22Rv1 (cell line): Measurements from ENCODE around the gene CEACAM1.

Source experiments
- H3K27ac ChIP-seq: fragments of 450-650 bp; 2 replicates; pipeline ENCODE4 v1.5.1; 2017
- ZFX ChIP-seq: fragments of 450-650 bp; IDR thresholded peaks from 2 replicates; pipeline ENCODE4 v1.6.1; 2017; ENCODE audit warnings: antibody characterized with exemption, borderline replicate concordance
- TF ChIP-seq, protein P1 (sequence below): fragments of 450-650 bp; IDR thresholded peaks from 2 replicates; pipeline ENCODE4 v1.5.1; 2017; ENCODE audit warnings: mild to moderate bottlenecking

Gene CEACAM1

DNA sequence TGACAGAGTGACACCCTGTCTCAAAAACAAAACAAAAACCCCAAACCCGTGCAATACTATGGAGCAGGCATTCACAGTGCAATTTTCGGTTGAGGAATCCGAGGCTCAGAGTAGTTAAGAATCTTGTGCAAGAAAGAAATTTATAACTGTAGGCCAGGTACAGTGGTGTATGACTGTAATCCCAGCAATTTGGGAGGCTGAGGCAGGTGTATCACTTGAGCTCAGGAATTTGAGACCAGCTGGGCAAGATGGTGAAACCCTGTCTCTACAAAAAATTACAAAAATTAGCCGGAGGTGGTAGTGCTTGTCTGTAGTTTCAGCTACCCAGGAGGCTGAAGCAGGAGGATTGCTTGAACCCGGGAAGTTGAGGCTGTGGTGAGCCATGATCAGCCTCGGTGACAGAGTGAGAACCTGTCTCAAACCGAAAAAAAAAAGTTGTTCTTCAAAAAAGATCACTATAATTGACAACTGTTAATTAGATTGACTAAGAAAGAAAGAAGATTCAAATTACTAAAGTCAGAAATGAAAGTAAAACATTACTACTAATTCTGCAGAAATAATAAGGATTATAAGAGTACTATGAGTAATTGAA is 12.9 kb downstream of the CEACAM1 start:
- H3K27ac ChIP-seq, result no peak overlapping the region
- TF ChIP-seq, protein P1, sequence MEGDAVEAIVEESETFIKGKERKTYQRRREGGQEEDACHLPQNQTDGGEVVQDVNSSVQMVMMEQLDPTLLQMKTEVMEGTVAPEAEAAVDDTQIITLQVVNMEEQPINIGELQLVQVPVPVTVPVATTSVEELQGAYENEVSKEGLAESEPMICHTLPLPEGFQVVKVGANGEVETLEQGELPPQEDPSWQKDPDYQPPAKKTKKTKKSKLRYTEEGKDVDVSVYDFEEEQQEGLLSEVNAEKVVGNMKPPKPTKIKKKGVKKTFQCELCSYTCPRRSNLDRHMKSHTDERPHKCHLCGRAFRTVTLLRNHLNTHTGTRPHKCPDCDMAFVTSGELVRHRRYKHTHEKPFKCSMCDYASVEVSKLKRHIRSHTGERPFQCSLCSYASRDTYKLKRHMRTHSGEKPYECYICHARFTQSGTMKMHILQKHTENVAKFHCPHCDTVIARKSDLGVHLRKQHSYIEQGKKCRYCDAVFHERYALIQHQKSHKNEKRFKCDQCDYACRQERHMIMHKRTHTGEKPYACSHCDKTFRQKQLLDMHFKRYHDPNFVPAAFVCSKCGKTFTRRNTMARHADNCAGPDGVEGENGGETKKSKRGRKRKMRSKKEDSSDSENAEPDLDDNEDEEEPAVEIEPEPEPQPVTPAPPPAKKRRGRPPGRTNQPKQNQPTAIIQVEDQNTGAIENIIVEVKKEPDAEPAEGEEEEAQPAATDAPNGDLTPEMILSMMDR, result no peak
- TF ChIP-seq ZFX, result no peak

DNA sequence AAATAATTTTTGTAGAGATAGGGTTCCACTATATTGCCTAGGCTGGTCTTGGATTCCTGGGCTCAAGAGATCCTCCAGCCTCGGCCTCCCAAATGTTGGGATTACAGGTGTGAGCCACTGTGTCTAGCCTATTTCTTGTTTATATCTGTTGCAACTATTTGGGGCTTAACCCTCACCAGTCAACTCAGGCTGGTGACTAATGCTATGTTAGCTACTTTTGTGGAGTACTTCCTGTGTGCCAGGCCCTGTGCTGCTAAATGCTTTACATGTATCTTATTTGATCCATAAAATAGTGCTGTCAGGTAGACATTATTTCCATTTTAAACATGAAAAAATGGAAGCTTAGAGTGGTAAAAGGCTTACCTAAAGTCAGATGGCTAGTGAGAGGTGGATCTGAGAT is 13.8 kb downstream of the CEACAM1 start:
- no peak overlapping the region for H3K27ac ChIP-seq
- TF ChIP-seq ZFX, result no peak
- TF ChIP-seq, protein P1, result no peak

DNA sequence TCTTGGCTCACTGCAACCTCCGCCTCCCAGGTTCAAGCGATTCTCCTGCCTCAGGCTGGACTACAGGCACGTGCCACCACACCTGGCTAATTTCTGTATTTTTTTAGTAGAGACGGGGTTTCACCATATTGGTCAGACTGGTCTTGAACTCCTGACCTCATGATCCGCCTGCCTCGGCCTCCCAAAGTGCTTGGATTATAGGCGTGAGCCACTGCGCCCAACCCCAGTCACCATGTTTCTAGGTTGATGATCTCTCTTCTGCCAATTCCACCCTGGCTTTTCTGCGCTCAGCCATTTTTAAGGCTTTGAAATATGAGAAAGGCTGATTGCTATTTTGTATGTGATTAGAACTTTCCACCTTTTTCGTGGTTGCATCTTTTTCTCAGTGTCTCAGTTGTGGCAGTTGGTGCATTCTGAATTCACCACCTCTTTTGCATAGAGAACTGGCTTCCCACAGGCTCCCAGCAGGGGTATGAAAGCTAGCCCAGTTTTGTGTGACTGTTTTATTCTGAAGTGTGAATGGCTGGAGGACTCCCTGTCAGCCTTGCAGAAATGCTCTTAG is 15.5 kb downstream of the CEACAM1 start:
- TF ChIP-seq, protein P1, result no peak
- no peak for TF ChIP-seq ZFX
- H3K27ac ChIP-seq, result no peak overlapping the region

DNA sequence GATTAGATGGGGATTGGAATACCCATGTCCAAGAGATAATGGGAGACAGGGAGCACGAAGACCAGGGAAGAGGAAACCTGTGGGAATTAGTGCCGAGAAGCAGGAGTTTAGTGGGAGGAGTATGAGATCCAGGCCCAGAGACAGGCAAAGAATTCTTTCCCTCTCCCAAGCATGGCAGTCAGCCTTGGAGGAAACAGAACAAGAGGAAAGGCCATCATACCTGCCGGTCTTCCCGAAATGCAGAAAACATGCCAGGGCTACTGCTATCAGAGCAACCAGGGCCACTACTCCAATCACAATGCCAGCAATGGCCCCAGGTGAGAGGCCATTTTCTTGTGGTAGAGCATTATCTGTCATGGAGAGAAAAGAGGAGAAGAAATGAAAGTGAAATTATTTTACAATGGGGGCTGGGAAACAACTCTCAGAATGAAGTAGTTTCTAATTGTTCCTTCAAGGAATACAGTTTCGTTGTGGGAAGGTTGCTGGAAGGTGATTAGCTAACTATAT is 16.1 kb downstream of the CEACAM1 start:
- H3K27ac ChIP-seq, result no peak overlapping the region
- no peak for TF ChIP-seq ZFX
- TF ChIP-seq, protein P1, result no peak

DNA sequence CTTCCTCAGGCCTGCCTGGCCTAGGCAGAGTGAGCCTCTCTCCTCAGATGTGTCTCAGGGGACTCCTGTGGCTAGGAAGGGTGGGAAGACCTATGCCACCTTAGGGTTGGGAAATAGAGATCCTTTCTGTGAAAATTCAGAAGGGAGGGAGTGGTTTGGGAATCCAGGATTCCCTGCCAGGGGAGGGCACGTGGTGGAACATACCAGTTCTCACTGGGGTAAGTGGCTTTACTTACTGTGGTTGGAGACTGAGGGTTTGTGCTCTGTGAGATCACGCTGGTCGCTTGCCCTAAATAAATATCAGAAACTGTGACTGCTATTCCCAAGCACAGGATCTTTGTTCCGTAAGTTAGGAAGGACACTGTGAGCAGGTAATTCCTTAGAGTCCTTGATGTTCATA is 16.9 kb downstream of the CEACAM1 start:
- TF ChIP-seq, protein P1, result no peak
- TF ChIP-seq ZFX, result no peak
- H3K27ac ChIP-seq, result no peak overlapping the region

- no peak overlapping the region for H3K27ac ChIP-seq
- no peak for TF ChIP-seq ZFX
- TF ChIP-seq, protein P1, result no peak
Measured at GRCh38 chr19:42508892-42509444, 19.3 kb downstream of the CEACAM1 start.

- TF ChIP-seq ZFX, result no peak
- H3K27ac ChIP-seq, result no peak overlapping the region
Measured at GRCh38 chr19:42505066-42505465, 23.2 kb downstream of the CEACAM1 start.
